ENCODE measurements around the gene TMEM52B.
"Not testable (repeated sequence)": the region's sequence is repeated elsewhere in the genome, so short reads cannot be mapped to it uniquely, and the experiment has no call there.

The TMEM52B gene

GRCh38 chr12:10211940-10212738 lies 33.3 kb downstream of the TMEM52B start:
- DNase-seq (ENCODE audit: low read depth, low spot score), result peak; percentile 94

DNA sequence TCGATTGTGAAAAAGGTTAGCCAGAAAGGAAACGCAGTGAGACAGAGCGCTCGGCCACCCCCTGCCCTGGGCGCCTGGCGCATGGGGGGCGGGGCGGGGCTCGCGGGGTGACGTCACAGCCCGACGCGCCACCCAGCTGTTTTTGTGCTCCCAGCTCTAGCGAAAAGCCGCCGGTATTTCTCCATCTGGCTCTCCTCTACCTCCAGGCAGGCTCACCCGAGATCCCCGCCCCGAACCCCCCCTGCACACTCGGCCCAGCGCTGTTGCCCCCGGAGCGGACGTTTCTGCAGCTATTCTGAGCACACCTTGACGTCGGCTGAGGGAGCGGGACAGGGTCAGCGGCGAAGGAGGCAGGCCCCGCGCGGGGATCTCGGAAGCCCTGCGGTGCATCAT lies 33.9 kb downstream of the TMEM52B start, which contains the start of gene GABARAPL1:
TSS of gene GABARAPL1 (plus strand) at position 139 of the 393 bp plus-strand sequence. CDS start at position 392, 253 bp downstream.
- DNase-seq (ENCODE audit: low read depth, low spot score), result peak; percentile 57

DNA sequence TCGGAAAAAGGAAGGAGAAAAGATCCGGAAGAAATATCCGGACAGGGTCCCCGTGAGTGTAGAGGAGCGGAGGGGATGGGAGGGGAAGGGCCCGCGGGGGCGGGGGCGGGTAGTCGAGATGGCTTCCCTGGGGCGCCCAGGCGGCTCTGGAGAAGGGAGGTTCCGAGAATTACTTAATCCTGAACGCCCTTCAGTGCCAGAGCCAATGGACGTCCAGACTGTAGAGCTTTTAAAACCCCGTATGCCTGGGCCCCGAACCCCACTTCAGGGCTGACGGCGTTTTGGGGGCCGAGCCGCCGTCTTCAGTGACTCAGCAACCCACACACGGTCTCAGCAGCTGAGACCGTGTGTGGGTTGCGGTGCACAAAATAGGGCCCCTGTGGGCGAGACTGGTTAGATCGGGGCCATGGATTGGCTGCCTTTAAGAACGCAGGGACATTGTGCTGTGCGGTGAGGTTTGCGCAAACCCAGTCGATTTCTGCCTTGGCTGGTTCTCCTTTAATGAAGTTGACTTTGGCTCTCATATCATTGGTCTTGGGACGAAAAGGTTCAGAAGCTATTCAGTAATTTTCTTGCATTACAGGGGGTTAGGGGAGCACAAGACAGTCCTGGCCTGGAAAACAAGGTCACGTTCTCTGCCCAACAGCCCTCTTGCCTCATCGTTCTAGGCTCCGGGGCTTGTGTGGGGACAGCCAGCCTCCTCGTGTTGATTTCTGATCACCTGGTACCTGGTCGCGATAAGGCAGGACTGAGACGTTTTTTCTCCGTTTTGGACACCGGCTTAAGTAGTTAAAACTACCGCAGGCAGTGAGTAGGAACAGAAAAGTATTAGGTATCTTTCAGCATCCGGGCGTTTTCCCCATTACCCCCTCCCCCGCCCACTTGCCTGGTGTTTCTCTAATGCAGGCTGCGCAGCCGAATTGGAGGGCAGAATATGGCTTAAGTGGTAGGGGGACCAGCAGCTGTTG lies 34.6 kb downstream of the TMEM52B start:
- no peak for DNase-seq (ENCODE audit: low read depth, low spot score)

DNA sequence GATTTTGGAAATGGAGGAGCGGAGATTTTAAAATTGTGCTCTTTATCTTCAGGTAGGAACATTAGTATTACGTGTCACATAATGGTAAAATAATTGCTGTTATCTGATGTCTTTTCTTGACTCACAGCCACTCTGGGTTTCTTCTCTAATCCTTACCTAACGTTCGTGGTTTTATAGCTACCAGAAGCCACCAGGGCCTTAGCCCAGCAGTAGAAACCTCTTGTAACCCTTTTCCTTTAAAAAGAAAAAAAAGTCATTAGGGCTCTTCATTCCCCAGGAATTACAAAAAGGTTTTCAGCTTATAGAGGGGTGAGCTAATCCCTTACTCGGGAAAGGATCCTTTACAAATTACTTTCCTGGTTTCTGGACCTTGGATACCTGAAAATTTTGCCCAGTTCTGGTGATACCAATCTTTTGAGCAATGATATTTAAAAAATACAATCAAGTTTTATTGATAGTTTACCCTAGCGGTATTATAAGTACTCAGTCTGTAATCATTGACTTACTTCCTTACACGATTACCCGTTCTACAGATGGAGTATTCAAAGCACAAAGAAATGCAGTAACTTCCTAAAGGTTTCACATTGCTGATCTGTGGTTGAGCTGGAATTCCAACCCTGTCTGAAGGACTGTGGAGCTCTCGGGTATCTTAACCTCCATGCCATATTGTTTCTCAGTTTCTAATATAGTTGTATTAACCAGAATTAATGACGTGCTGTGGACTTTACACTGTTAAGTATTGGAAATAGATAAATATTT lies 35.5 kb downstream of the TMEM52B start:
- DNase-seq (ENCODE audit: low read depth, low spot score), result no peak

DNA sequence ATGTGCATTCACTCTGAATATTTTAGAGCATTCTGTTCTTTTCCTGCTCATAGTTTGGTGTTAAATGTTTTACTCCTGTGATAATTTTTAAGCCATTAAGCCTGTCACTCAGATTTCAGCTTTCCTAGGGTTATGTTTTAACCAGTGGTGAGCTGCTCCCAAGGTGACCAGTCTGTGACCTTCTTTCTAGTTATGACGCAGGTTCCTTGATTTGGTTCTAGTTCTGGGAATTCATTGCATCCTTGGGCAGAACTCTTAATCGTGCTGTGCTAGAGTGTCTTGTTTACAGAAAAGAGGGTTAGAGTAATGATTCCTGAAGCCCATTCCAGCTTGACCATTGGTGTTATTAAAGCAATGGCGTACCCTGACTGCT lies 36.0 kb downstream of the TMEM52B start:
- DNase-seq (ENCODE audit: low read depth, low spot score), result no peak

- no peak for DNase-seq (ENCODE audit: low read depth, low spot score)
These were observed 36.6 kb downstream of the TMEM52B start for GRCh38 chr12:10215436-10215835.

GRCh38 chr12:10215946-10216345 lies 37.1 kb downstream of the TMEM52B start:
- not testable (repeated sequence) for DNase-seq (ENCODE audit: low read depth, low spot score)

DNA sequence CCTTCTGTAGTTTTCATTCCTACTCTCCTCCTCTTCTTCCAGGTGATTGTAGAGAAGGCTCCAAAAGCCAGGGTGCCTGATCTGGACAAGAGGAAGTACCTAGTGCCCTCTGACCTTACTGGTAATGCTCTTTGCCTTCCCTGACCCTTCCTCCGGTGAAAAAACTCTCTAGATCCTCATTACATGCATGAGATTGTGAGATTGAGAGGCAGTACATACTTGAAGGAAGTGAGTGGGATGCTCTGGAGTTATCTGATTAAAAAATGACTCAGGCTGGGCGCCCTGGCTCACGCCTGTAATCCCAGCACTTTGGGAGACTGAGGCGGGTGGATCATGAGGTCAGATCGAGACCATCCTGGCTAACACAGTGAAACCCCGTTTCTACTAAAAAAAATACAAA lies 39.2 kb downstream of the TMEM52B start:
- no peak for DNase-seq (ENCODE audit: low read depth, low spot score)

- DNase-seq (ENCODE audit: low read depth, low spot score), result no peak
These were observed 41.7 kb downstream of the TMEM52B start for GRCh38 chr12:10220398-10221077.

DNA sequence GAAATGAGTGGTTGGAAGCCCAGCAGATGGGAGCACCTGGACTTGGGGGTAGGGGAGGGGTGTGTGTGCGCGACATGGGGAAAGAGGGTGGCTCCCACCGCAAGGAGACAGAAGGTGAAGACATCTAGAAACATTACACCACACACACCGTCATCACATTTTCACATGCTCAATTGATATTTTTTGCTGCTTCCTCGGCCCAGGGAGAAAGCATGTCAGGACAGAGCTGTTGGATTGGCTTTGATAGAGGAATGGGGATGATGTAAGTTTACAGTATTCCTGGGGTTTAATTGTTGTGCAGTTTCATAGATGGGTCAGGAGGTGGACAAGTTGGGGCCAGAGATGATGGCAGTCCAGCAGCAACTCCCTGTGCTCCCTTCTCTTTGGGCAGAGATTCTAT lies 43.0 kb downstream of the TMEM52B start:
- DNase-seq (ENCODE audit: low read depth, low spot score), result no peak

DNA sequence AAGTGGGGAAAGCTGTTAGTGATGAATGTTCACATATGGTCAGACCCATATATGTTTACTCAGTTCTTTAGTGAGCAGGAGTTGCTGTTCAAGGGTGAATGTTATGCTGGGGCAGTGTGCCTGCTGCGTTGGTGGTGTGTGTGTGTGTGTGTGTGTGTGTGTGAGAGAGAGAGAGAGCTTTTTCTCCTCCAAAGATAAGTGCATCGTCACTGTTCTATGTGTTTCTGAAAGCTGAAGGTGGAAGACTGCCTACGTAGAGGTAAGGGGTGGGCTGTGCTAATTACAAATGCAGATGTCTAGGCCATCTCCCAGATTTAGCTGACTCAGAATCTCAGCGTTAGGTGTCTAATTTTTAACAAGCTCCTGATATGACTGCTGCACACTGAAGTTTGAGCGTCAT lies 44.4 kb downstream of the TMEM52B start:
- DNase-seq (ENCODE audit: low read depth, low spot score), result no peak

DNA sequence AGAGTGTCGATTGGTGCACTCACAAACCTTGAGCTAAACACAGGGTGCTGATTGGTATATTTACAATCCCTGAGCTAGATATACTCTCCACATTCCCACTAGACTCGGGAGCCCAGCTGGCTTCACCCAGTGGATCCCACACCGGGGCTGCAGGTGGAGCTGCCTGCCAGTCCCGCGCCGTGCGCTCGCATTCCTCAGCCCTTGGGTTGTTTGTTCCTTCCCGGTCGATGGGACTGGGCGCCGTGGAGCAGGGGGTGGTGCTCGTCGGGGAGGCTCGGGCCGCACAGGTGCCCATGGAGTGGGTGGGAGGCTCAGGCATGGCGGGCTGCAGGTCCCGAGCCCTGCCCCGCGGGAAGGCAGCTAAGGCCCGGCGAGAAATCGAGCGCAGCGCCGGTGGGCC lies 46.6 kb downstream of the TMEM52B start:
- DNase-seq (ENCODE audit: low read depth, low spot score), result not testable (repeated sequence)

DNA sequence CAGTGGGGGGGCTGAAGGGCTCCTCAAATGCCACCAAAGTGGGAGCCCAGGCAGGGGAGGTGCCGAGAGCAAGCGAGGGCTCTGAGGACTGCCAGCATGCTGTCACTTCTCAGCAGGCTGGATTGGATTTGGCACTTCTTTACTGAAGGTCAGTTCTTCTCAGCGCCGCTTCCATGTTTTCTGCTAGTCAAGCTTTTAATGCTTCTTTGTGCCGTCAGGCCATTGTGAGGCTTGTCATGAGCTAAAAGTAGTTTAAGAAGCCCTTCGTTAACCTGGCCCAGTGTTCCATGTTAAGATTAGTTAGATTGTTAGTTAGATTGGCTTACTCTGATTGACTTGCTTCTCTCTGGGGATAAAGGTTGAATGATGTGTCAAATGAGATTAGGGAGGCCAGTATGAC lies 47.3 kb downstream of the TMEM52B start:
- DNase-seq (ENCODE audit: low read depth, low spot score), result no peak

DNA sequence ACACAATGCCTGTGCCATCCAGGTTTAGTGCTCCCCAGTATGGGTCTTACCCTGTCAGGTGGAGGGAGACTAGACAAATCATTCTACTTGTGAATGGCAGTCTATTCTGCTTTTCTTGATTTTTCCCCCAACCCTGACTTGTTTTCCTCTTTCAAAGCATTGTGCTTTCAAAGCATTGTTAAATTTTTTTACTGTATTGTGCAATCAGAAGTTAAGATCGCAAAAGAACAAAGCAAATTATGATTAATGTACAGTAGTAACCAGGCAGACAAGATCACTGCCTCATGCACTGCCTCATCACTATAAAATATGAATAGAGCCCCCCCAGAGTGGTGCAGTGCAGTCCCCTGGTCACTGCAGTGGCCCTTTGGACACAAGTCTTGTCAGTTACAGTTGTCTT lies 47.9 kb downstream of the TMEM52B start:
- DNase-seq (ENCODE audit: low read depth, low spot score), result no peak

- DNase-seq (ENCODE audit: low read depth, low spot score), result no peak
These were observed 48.8 kb downstream of the TMEM52B start for GRCh38 chr12:10227648-10228047.

- DNase-seq (ENCODE audit: low read depth, low spot score), result no peak
These were observed 55.7 kb downstream of the TMEM52B start for GRCh38 chr12:10234562-10234961.

- DNase-seq (ENCODE audit: low read depth, low spot score), result no peak
These were observed 57.2 kb downstream of the TMEM52B start for GRCh38 chr12:10235761-10236631.

GRCh38 chr12:10236720-10237119 lies 57.9 kb downstream of the TMEM52B start:
- DNase-seq (ENCODE audit: low read depth, low spot score), result no peak

- DNase-seq (ENCODE audit: low read depth, low spot score), result no peak
These were observed 59.7 kb downstream of the TMEM52B start for GRCh38 chr12:10238526-10238925.

- DNase-seq (ENCODE audit: low read depth, low spot score), result no peak
These were observed 62.5 kb downstream of the TMEM52B start for GRCh38 chr12:10241290-10241689.

Measured in smooth muscle cell of the brain vasculature (primary cell).